ENCODE results near the gene INPP4B. TPM values are rescaled to one million over a fixed set of nuclear protein-coding genes. Genes with fewer than 3 reads are reported as not detected.

The INPP4B gene
- total and polyA plus RNA-seq, 2 of the 4 experiments (the other 2 are of a cell fraction): 1.8 to 14.0 TPM

- BruUV-seq (replicated peaks): no TSS peak
- H3K4me2 ChIP-seq (ENCODE audit: low read depth, low read length): peak overlapping the region; percentile 10; the same call in 1 of the 2 replicates
- no peak overlapping the region for H3K4me3 ChIP-seq (ENCODE audit: insufficient read depth, low read depth, low read length)
- no peak overlapping the region for H3K56ac ChIP-seq (ENCODE audit: extremely low read depth, insufficient read depth, low read length)
- no peaks in the 10 kb centered on the region for H3K27me3 ChIP-seq (ENCODE audit: control insufficient read depth, insufficient read depth, low read length)
- H4K5ac ChIP-seq (ENCODE audit: low read depth, low read length): no peak overlapping the region
- H2BK15ac ChIP-seq (ENCODE audit: low read depth, low read length): peak overlapping the region; percentile 4; the same call in 1 of the 3 replicates
- peaks cover 4% of the 10 kb centered on the region; the same call in 1 of the 2 replicates for H3K4me1 ChIP-seq (ENCODE audit: control insufficient read depth, insufficient read depth, low read length)
- H4K8ac ChIP-seq (ENCODE audit: low read depth in 2 of 2, low read length in 2 of 2): peak overlapping the region in 1 of 2 experiments; percentile 63; a peak in 2 of 4 replicates
- peak overlapping the region; percentile 15; the same call in 1 of the 2 replicates for H3K4ac ChIP-seq (ENCODE audit: low read depth, low read length)
- peak; percentile 63 for DNase-seq
- H3K18ac ChIP-seq (ENCODE audit: low read depth, low read length): peak overlapping the region; percentile 2; the same call in 1 of the 2 replicates
- no peaks in the 10 kb centered on the region for H4K20me1 ChIP-seq (ENCODE audit: insufficient read depth, low read length)
- peak overlapping the region; percentile 82 for H2BK5ac ChIP-seq (ENCODE audit: low read depth, low read length, poor library complexity, severe bottlenecking)
- H2AFZ ChIP-seq (replicated peaks; ENCODE audit: low read length, poor library complexity): no peak overlapping the region
- 0 out of 2 replicates have a peak overlapping the region, but pooled peaks have one; percentile 45 for H3K23ac ChIP-seq (ENCODE audit: low read depth, low read length)
- 0 out of 2 replicates have a peak, but pooled peaks cover 2% of the 10 kb centered on the region for H3K9me1 ChIP-seq (ENCODE audit: insufficient read depth, low read length)
- H3K9ac ChIP-seq (ENCODE audit: low read depth, low read length): no peak overlapping the region
- H3K27ac ChIP-seq (ENCODE audit: insufficient read depth, low read length): no peak overlapping the region
- H2BK20ac ChIP-seq (ENCODE audit: low read depth, low read length): peak overlapping the region; percentile 82; the same call in 1 of the 2 replicates
- in situ Hi-C loops (cut with MboI; ENCODE audit: low sequenced_read_pairs) (no loop called here), dilution Hi-C loops (cut with HindIII; ENCODE audit: low sequenced_read_pairs, unreplicated experiment) (no loop called here), intact Hi-C loops (cut with micrococcal nuclease) (no loop called here)
- no peak overlapping the region for H2AK9ac ChIP-seq (replicated peaks; ENCODE audit: low read depth, low read length, poor library complexity)
- H3K79me1 ChIP-seq (ENCODE audit: low read depth in 1 of 2, low read length in 2 of 2): no peaks in the 10 kb centered on the region
- H2AK5ac ChIP-seq (ENCODE audit: low read depth, low read length): 0 out of 2 replicates have a peak overlapping the region, but pooled peaks have one; percentile 5
- no peaks in the 10 kb centered on the region for H3K36me3 ChIP-seq (ENCODE audit: control insufficient read depth, insufficient read depth, low read length)
- ChIA-PET POLR2A (ENCODE audit: unreplicated experiment) (no interaction called here), CTCF (no interaction called here)
- peak overlapping the region; percentile 76 for H2BK120ac ChIP-seq (ENCODE audit: low read depth, low read length)
- peak overlapping the region; percentile 64 for H3K14ac ChIP-seq (replicated peaks; ENCODE audit: low read depth, low read length)
- H4K91ac ChIP-seq (ENCODE audit: insufficient read depth, low read depth, low read length): no peak overlapping the region
- TF ChIP-seq CHD1 (IDR thresholded peaks at IDR 0.05; ENCODE audit: low read depth, low read length) (no peak), ELK1 (IDR thresholded peaks at IDR 0.05; ENCODE audit: borderline replicate concordance, low read depth, low read length) (no peak), MXI1 (IDR thresholded peaks at IDR 0.05; ENCODE audit: borderline replicate concordance, low read depth, low read length) (no peak), POLR2A (IDR thresholded peaks at IDR 0.05; ENCODE audit: low read depth, low read length) (no peak), CEBPB (IDR thresholded peaks at IDR 0.05; ENCODE audit: low read depth, low read length) (no peak), FOS (IDR thresholded peaks at IDR 0.05; ENCODE audit: low read depth, low read length) (no peak), CTCF (conservative IDR thresholded peaks at IDR 0.05; ENCODE audit: low read depth, low read length) (no peak), SMC3 (IDR thresholded peaks at IDR 0.05; ENCODE audit: low read depth, low read length) (no peak)
- WGBS, 2 experiments (ENCODE audit: extremely low coverage in 2 of 2, insufficient read length in 1 of 2): 33% methylated on average over 1 of the region's 3 CpGs; no CpG with 5 or more reads in 1 of the 2 experiments
- no peaks in the 10 kb centered on the region for H3K9me3 ChIP-seq (ENCODE audit: control insufficient read depth, insufficient read depth, low read length)
- peak; percentile 48 for ATAC-seq (ENCODE audit: low read depth)
Measured at GRCh38 chr4:142044271-142044670, 801.8 kb downstream of the INPP4B start.
